IMR-90 (cell line): ENCODE data around the gene SEZ6L. TPM values are rescaled to one million over a fixed set of nuclear protein-coding genes. Genes with fewer than 3 reads are reported as not detected.

ENCODE experiments used
- ATAC-seq: fragments of 200-7000 bp; cut with Tn5 transposase; 2 replicates; pipeline ENCODE4 v1.9.1; 2020; ENCODE audit warnings: low read depth, mild to moderate bottlenecking, moderate library complexity
- BruUV-seq: library from RNA; stranded (reverse); fragments of 400-500 nt; replicated peaks from 2 replicates; lab custom pipeline; 2021; lab: Mats Ljungman, UMichigan
- CTCF ChIA-PET: fragments of 300-600 bp; formaldehyde crosslinking; extraction: SDS; loops from one replicate; lab custom pipeline; 2021; ENCODE audit warnings: antibody characterized with exemption; lab: Yijun Ruan, JAX
- POLR2A ChIA-PET: fragments of 300-600 bp; sonication (Branson Sonifier 250); formaldehyde crosslinking; loops from one replicate; lab custom pipeline; 2022; ENCODE audit warnings: antibody characterized with exemption; ENCODE audit not compliant: unreplicated experiment; lab: Charles Lee
- DNase-seq: peaks from one replicate; pipeline ENCODE4 v3.0.0; 2013
- H2AFZ ChIP-seq: replicated peaks from 2 replicates; pipeline ENCODE3; 2013; ENCODE audit warnings: low read length, mild to moderate bottlenecking; ENCODE audit not compliant: poor library complexity
- H2AK5ac ChIP-seq: 2 replicates; pipeline ENCODE4 v1.6.1; 2013; ENCODE audit warnings: low read depth, low read length, inconsistent platforms
- H2AK9ac ChIP-seq: replicated peaks from 2 replicates; pipeline ENCODE3; 2013; ENCODE audit warnings: mild to moderate bottlenecking, low read depth, low read length, moderate library complexity; ENCODE audit not compliant: poor library complexity
- H2BK120ac ChIP-seq: 2 replicates; pipeline ENCODE4 v1.6.1; 2013; ENCODE audit warnings: low read depth, low read length, inconsistent platforms
- H2BK15ac ChIP-seq: 3 replicates; pipeline ENCODE4 v1.6.1; 2013; ENCODE audit warnings: low read depth, low read length, inconsistent platforms
- H2BK20ac ChIP-seq: 2 replicates; pipeline ENCODE4 v1.6.1; 2013; ENCODE audit warnings: low read depth, mild to moderate bottlenecking, inconsistent platforms, low read length, moderate library complexity
- H2BK5ac ChIP-seq: 2 replicates; pipeline ENCODE4 v1.6.1; 2013; ENCODE audit warnings: mild to moderate bottlenecking, low read depth, low read length, inconsistent platforms; ENCODE audit not compliant: poor library complexity, severe bottlenecking
- H3K14ac ChIP-seq: replicated peaks from 2 replicates; pipeline ENCODE4 v1.6.1; 2013; ENCODE audit warnings: low read depth, low read length, inconsistent platforms
- H3K18ac ChIP-seq: 2 replicates; pipeline ENCODE4 v1.6.1; 2013; ENCODE audit warnings: low read depth, low read length, control low read depth
- H3K23ac ChIP-seq: 2 replicates; pipeline ENCODE4 v1.6.1; 2013; ENCODE audit warnings: low read depth, low read length, inconsistent platforms
- H3K27ac ChIP-seq: 2 replicates; pipeline ENCODE4 v1.5.1; 2013; ENCODE audit warnings: mild to moderate bottlenecking, control low read depth, low read length; ENCODE audit not compliant: insufficient read depth
- H3K27me3 ChIP-seq: 2 replicates; pipeline ENCODE4 v1.6.1; 2013; ENCODE audit warnings: low read length; ENCODE audit not compliant: control insufficient read depth, insufficient read depth
- H3K36me3 ChIP-seq: 2 replicates; pipeline ENCODE4 v1.6.1; 2013; ENCODE audit warnings: low read length, mixed read lengths; ENCODE audit not compliant: control insufficient read depth, insufficient read depth
- H3K4ac ChIP-seq: 2 replicates; pipeline ENCODE4 v1.6.1; 2013; ENCODE audit warnings: low read depth, low read length, inconsistent platforms
- H3K4me1 ChIP-seq: 2 replicates; pipeline ENCODE4 v1.6.1; 2013; ENCODE audit warnings: low read length, mixed read lengths; ENCODE audit not compliant: control insufficient read depth, insufficient read depth
- H3K4me2 ChIP-seq: 2 replicates; pipeline ENCODE4 v1.6.1; 2013; ENCODE audit warnings: low read depth, mild to moderate bottlenecking, control low read depth, low read length, moderate library complexity
- H3K4me3 ChIP-seq: 2 replicates; pipeline ENCODE4 v1.5.1; 2013; ENCODE audit warnings: low read depth, mild to moderate bottlenecking, control low read depth, low read length, moderate library complexity; ENCODE audit not compliant: insufficient read depth
- H3K56ac ChIP-seq: 2 replicates; pipeline ENCODE4 v1.6.1; 2013; ENCODE audit warnings: low read length, inconsistent platforms; ENCODE audit not compliant: insufficient read depth; ENCODE audit errors: extremely low read depth
- H3K79me1 ChIP-seq, 2 experiments: 2 replicates each; pipeline ENCODE4 v1.6.1; 2013; ENCODE audit warnings: low read length in 2 of 2, inconsistent platforms in 1 of 2, low read depth in 1 of 2
- H3K9ac ChIP-seq: 2 replicates; pipeline ENCODE4 v1.6.1; 2013; ENCODE audit warnings: low read depth, low read length, control low read depth
- H3K9me1 ChIP-seq: 2 replicates; pipeline ENCODE4 v1.6.1; 2013; ENCODE audit warnings: low read length, inconsistent platforms; ENCODE audit not compliant: insufficient read depth
- H3K9me3 ChIP-seq: 2 replicates; pipeline ENCODE4 v1.6.1; 2013; ENCODE audit warnings: low read length; ENCODE audit not compliant: control insufficient read depth, insufficient read depth
- H4K20me1 ChIP-seq: 2 replicates; pipeline ENCODE4 v1.6.1; 2013; ENCODE audit warnings: low read length, inconsistent platforms; ENCODE audit not compliant: insufficient read depth
- H4K5ac ChIP-seq: 2 replicates; pipeline ENCODE4 v1.6.1; 2013; ENCODE audit warnings: mild to moderate bottlenecking, low read depth, low read length, control low read depth
- H4K8ac ChIP-seq, 2 experiments: 2 replicates each; pipeline ENCODE4 v1.6.1; 2013; ENCODE audit warnings: low read depth in 2 of 2, low read length in 2 of 2, control low read depth in 1 of 2, inconsistent platforms in 1 of 2
- H4K91ac ChIP-seq: 2 replicates; pipeline ENCODE4 v1.6.1; 2013; ENCODE audit warnings: low read depth, low read length, inconsistent platforms; ENCODE audit not compliant: insufficient read depth
- MAFK ChIP-seq: IDR thresholded peaks from 2 replicates; pipeline ENCODE4 v1.6.1; 2012; ENCODE audit warnings: low read depth, low read length, improper control_type of control experiment
- dilution Hi-C: fragments of 300-500 bp; cut with HindIII; formaldehyde crosslinking; loops from one replicate; pipeline ENCODE4 v1.14.3; 2018; ENCODE audit warnings: low sequenced_read_pairs; ENCODE audit not compliant: unreplicated experiment
- in situ Hi-C: fragments of 300-500 bp; cut with MboI; formaldehyde crosslinking; loops from 3 replicates; pipeline ENCODE4 v1.14.3; 2019; ENCODE audit warnings: low sequenced_read_pairs, inconsistent platforms, mixed read lengths
- intact Hi-C: fragments of 100-400 bp; cut with micrococcal nuclease; formaldehyde crosslinking; loops from 2 replicates; pipeline ENCODE4 v1.10.0; 2022
- polyA plus RNA-seq, 3 experiments: library from polyadenylated mRNA; depleted of rRNA; stranded (reverse); fragments of >200 nt; gene quantifications; 2 replicates each; pipeline ENCODE4 v1.2.3, GENCODE V29; 2012; ENCODE audit warnings: low replicate concordance in 1 of 3
- total RNA-seq: library from RNA; depleted of rRNA; stranded (reverse); fragments of >200 nt; gene quantifications from 2 replicates; pipeline ENCODE4 v1.2.3, GENCODE V29; 2012

SEZ6L gene
- total and polyA plus RNA-seq, 2 of the 4 experiments (the other 2 are of a cell fraction), result not detected

GRCh38 chr22:26159886-26160285, 9.4 kb upstream of the SEZ6L start:
- no peak overlapping the region for H3K27ac ChIP-seq
- no peak overlapping the region for H2AK9ac ChIP-seq
- ATAC-seq (no peak), DNase-seq (no peak)
- H2BK15ac ChIP-seq, result no peak overlapping the region
- no peak overlapping the region for H2BK120ac ChIP-seq
- H2AK5ac ChIP-seq, result no peak overlapping the region
- BruUV-seq, result no TSS peak
- H3K56ac ChIP-seq, result no peak overlapping the region
- in situ Hi-C loops, result no loop called here
- H2AFZ ChIP-seq, result no peak overlapping the region
- peaks cover 2% of the 10 kb centered on the region; the same call in 1 of the 2 replicates for H3K9me3 ChIP-seq
- H3K4me1 ChIP-seq, result no peaks in the 10 kb centered on the region
- no peak overlapping the region for H3K23ac ChIP-seq
- H4K5ac ChIP-seq, result no peak overlapping the region
- ChIA-PET POLR2A (no interaction called here), CTCF (no interaction called here)
- H3K9ac ChIP-seq, result no peak overlapping the region
- H3K9me1 ChIP-seq, result no peaks in the 10 kb centered on the region
- H3K36me3 ChIP-seq, result no peaks in the 10 kb centered on the region
- H3K14ac ChIP-seq, result no peak overlapping the region
- no peaks in the 10 kb centered on the region for H4K20me1 ChIP-seq
- H2BK5ac ChIP-seq, result no peak overlapping the region
- no peak overlapping the region for H3K18ac ChIP-seq
- no peaks in the 10 kb centered on the region for H3K27me3 ChIP-seq
- H4K8ac ChIP-seq, result no peak overlapping the region
- no peak overlapping the region for H3K4ac ChIP-seq
- intact Hi-C loops, result no loop called here
- H3K4me2 ChIP-seq, result no peak overlapping the region
- no peak overlapping the region for H4K91ac ChIP-seq
- no peaks in the 10 kb centered on the region for H3K79me1 ChIP-seq
- dilution Hi-C loops, result no loop called here
- no peak for TF ChIP-seq MAFK
- no peak overlapping the region for H3K4me3 ChIP-seq
- no peak overlapping the region for H2BK20ac ChIP-seq
